Neural cell (in vitro differentiated cells): ENCODE data around the gene DPYD.

Experiments
- SMC3 ChIP-seq: fragments of 450-650 bp; conservative IDR thresholded peaks from 2 replicates; pipeline ENCODE4 v1.6.1; 2014; ENCODE audit warnings: antibody characterized with exemption, mild to moderate bottlenecking, moderate library complexity; ENCODE audit not compliant: poor library complexity
- TF ChIP-seq, protein P1 (sequence below): fragments of 450-650 bp; IDR thresholded peaks from 2 replicates; pipeline ENCODE4 v1.5.1; 2014; ENCODE audit warnings: antibody characterized with exemption, mild to moderate bottlenecking, moderate library complexity; ENCODE audit not compliant: poor library complexity, severe bottlenecking

GRCh38 chr1:97207868-97208267 lies 713.0 kb downstream of the DPYD start:
- TF ChIP-seq, protein P1, sequence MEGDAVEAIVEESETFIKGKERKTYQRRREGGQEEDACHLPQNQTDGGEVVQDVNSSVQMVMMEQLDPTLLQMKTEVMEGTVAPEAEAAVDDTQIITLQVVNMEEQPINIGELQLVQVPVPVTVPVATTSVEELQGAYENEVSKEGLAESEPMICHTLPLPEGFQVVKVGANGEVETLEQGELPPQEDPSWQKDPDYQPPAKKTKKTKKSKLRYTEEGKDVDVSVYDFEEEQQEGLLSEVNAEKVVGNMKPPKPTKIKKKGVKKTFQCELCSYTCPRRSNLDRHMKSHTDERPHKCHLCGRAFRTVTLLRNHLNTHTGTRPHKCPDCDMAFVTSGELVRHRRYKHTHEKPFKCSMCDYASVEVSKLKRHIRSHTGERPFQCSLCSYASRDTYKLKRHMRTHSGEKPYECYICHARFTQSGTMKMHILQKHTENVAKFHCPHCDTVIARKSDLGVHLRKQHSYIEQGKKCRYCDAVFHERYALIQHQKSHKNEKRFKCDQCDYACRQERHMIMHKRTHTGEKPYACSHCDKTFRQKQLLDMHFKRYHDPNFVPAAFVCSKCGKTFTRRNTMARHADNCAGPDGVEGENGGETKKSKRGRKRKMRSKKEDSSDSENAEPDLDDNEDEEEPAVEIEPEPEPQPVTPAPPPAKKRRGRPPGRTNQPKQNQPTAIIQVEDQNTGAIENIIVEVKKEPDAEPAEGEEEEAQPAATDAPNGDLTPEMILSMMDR: no peak
- TF ChIP-seq SMC3: no peak
